ENCODE data around the gene PSTPIP2.
A peak's percentile ranks its signal among the peaks of the same experiment; 100 is the strongest.
"Not testable (repeated sequence)": the region's sequence is repeated elsewhere in the genome, so short reads cannot be mapped to it uniquely, and the experiment has no call there.

PSTPIP2 gene

DNA sequence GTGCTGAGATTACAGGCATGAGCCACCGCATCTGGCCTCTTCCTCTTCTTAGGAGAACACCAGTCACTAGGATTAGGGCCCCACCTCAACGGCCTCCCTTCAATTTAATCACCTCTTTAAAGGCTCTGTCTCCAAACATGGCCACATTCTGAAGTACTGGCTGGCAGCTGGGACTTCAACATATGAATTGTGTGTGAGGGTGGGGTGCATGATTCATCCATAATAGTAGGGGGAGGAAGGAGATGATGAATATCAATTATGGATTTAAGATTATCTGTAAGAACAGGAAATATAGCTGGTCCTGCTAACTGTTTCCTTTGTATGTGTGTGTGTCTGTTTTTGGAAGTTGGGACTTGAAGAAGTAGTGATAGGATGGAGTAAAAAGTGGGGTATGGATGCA, 90.2 kb downstream of the PSTPIP2 start:
- no peak for DNase-seq (ENCODE audit: low spot score)

DNA sequence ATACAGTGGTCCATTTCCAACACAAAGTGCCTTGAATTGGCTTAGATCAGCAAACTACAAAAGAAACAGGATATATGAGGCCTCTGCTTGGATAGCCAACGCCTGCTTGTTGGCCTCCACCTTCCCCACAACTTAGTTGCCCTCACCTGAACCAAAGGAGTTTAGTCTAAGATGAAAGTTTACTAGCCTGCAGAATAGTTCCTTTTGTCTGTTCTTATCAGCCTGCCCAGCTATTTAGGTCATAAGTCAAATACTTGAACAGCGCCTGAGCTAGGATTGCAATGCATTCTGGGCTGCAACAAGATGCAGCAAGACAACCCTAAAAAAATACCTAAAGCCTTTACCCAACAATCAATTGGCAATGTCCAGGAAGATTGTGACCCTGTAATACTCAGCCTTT, 91.8 kb downstream of the PSTPIP2 start:
- DNase-seq (ENCODE audit: low spot score), result no peak

DNA sequence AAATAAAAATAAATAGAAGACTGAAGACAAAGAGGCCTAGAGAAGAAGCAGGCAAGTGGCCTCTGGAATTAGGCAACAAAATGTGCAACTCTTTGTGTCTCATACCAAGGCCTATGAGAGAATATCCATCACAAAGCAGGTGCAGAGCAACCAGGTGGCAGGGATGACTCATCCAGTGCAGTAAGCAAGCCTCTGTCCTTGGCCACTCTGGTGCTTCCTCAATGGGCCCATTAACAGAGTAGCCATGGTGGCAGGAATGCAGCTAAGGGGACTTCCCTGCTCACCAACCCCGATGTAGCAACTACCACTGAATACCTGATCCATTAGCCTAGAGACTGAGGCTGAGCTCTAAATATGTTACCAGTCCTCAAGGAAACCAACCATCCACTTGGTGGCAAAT, 94.0 kb downstream of the PSTPIP2 start:
- DNase-seq (ENCODE audit: low spot score), result no peak

DNA sequence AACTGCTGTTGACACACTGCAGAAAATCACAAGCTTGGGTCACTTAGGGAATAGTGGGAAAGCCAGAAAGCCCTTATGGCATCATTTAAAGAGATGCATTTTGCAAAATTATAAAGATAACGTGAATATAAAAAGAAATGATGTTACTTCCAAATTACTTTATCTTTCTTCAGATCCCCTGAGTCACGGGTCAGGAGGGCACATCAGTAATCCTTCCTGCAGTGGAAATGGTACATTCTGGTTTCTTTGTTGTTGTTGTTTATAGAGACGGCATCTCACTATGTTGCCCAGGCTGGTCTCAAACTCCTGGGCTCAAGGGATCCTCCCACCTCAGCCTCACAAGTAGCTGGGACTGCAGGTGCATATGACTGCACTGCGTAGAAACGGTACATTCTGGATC, 95.1 kb downstream of the PSTPIP2 start:
- DNase-seq (ENCODE audit: low spot score), result no peak

DNA sequence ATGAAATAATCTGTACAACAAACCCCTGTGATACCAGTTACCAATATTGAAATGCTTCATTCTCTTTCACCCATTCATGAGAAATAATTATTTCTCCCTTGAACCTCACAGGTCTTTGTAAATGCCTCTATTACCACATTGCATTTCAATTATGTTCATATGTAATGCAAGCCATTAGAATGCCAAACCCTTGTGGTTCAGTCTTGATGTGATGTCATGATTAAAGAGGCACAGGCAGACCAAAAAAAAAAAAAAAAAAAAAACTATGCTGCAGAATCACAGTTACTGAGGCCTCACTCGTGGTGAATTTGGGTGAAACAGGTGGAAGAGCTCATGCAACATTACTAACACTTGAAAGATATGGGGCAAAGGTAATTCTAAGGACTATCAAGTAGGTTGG, 95.5 kb downstream of the PSTPIP2 start:
- DNase-seq (ENCODE audit: low spot score), result no peak

DNA sequence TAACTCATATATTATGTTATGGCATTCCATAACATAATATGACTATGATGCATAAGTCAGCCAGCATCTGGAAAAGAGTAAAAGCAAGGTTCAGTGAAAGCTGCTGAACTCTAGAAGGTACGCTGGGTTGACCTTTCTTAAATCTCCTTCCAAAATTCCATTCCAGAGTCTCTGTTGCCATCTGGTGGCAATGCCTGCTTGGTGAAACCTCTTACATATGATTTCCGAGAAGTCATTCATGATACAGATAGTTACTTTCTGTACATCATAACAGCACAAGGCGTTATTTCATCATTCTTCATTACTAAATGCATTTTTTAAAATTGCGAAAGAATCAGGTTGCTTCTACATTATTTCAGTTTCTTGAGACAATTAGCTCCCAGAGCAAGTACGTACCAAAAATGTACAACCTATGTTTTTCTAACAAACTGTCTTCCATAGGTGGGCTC, 97.9 kb downstream of the PSTPIP2 start:
- peak; percentile 84 for DNase-seq (ENCODE audit: low spot score)

DNA sequence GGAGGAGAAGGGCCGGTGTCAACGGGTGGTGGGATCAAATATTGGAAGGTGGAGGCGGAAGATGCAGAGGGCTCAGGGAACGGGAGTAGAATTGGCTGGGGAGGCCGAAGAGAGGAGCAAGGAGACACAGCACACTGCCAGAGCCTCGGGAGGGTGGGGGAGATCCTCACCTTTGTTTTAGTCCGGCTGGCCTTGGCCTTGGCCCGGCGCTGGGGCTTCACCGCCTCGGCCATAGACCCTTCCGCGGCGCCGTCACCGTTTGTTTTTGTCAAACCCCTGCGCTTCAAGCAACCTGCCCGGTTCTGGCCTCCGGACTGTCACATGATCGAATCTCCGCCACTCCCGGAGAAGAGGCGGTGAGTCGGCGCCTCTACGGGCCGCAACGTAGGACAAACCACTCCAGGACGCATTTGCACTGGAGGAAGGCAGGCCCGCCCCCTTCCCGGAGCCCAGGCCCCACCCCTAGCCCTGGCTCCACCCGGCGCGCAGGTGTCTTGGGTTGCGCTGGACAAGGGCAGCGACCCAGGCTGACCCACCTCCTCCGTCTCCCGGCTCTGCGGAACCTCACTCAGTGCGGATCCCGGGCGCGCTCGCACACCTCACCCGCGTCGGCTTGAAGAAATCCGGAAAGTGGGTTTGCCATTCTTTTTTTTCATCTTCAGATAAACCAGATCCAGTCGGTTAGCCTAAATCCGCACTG, 104.9 kb downstream of the PSTPIP2 start, which contains the start of gene EPG5:
Gene EPG5 (minus strand): TSS at position 323 of the 700 bp plus-strand sequence. CDS start 90 bp downstream, at position 233.
- peak; percentile 94 for DNase-seq (ENCODE audit: low spot score)

DNA sequence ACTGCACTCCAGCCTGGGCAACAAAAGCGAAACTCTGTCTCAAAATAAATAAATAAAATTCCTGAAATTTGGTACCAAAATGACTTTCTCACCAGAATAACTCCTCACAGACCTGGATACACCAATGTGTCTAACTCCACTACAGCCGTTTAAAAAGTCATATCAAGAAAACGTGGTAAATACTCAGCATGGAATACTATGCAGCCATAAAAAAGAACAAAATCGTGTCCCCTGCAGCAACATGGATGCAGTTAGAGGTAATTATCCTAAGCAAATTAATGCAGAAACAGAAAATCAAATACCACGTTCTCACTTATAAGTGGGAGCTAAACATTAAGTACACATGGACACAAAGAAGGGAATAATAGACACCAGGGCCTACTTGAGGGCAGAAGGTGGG, 107.1 kb downstream of the PSTPIP2 start:
- DNase-seq (ENCODE audit: low spot score), result not testable (repeated sequence)

DNA sequence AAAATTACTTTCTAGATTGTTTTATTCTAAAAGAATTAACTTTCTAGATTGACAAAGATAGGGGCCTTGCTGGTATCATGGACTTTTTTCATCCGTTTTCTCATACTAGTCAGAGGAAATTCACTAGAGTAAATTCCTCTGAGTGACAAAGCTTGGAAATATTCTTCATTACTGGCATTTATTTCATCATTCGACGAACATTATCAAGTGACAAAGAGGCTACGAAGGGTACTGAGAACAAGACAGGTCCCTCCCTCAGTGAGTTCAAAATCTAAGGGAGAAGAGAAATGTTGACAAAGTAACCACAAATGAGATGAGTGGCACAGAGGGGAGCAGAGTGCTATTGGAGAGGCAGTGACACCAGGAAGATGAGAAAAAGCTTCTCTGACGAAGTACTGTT, 109.2 kb downstream of the PSTPIP2 start:
- peak; percentile 51 for DNase-seq (ENCODE audit: low spot score)

DNA sequence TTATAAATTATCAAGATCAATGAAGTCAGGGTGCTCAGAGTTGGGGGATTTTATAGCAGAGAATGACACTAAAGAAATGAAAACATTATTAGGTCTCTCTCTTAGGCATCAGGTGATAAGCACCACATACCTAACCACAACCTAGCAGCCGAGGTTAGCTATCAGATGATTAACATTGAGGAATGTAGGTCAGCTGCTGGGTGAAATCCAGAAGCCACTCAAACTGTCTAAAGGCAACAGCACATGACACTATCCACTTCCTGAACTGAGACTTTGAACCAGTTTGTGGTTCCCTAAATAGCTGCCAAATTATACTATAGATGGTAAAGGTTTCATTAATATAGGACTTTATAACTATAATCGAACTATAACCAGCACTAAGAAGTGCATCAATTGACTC, 109.6 kb downstream of the PSTPIP2 start:
- peak; percentile 76 for DNase-seq (ENCODE audit: low spot score)

DNA sequence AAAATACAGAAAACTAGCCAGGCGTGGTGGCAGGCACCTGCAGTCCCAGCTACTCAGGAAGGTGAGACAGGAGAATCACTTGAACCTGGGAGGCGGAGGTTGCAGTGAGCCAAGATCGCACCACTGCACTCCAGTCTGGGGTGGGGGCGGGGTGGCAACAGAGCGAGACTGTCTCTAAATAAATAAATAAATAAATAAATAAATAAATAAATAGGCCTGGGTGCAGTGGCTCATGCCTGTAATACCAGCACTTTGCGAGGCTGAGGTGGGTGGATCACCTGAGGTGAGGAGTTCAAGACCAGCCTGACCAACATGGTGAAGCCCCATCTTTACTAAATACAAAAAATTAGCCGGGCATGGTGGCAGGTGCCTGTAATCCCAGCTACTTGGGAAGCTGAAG, 112.6 kb downstream of the PSTPIP2 start:
- not testable (repeated sequence) for DNase-seq (ENCODE audit: low spot score)

DNA sequence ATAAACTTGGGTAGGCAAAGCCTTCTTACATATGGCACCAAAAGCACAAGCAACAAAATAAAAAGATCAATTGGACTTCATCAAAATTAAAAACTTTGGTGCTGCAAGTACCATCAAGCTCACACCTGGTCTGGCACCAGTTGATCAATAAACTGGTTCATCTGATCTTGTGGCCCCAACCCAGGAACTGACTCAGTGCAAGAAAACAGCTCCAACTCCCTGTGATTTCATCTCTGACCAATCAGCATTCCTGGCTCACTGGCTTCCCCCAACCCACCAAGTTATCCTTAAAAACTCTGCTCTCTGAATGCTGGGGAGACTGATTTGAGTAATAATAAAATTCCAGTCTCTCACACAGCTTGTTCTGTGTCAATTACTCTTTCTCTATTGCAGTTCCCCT, 113.3 kb downstream of the PSTPIP2 start:
- DNase-seq (ENCODE audit: low spot score), result no peak

DNA sequence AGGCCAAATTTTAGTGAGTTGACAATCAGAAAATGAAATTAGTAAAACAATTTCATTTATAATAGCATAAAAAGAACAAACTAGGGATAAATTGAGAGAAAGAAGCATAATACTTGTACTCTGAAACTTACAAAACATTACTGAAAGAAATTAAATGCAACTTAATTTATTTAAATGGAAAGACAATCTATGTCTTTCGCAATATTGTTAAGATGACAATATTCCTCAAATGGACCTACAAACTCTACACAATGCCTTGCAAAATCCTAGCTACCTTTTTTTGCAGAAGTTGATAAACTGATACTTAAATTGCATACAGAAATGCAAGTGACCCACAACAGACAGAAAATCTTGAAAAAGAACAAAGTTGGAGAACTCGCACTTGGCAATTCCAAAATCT, 114.0 kb downstream of the PSTPIP2 start:
- no peak for DNase-seq (ENCODE audit: low spot score)

DNA sequence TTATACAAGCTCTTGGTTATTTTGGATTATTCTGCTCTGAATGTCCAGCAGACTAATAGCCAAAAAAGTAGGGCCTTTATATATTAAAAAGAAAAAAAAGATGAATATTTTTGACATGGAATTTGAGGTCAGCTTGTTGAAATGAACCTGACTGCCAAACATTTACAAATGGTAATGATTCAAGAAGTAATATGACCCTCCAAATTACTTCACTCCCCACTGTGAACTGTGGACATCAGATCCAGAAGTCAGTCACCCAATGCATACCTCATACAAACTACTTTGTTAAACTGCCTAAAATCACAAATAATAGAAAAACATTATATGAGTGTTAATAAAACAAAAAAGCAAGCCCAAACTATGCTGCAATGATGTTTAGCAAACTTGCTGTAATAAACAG, 115.0 kb downstream of the PSTPIP2 start:
- no peak for DNase-seq (ENCODE audit: low spot score)

DNA sequence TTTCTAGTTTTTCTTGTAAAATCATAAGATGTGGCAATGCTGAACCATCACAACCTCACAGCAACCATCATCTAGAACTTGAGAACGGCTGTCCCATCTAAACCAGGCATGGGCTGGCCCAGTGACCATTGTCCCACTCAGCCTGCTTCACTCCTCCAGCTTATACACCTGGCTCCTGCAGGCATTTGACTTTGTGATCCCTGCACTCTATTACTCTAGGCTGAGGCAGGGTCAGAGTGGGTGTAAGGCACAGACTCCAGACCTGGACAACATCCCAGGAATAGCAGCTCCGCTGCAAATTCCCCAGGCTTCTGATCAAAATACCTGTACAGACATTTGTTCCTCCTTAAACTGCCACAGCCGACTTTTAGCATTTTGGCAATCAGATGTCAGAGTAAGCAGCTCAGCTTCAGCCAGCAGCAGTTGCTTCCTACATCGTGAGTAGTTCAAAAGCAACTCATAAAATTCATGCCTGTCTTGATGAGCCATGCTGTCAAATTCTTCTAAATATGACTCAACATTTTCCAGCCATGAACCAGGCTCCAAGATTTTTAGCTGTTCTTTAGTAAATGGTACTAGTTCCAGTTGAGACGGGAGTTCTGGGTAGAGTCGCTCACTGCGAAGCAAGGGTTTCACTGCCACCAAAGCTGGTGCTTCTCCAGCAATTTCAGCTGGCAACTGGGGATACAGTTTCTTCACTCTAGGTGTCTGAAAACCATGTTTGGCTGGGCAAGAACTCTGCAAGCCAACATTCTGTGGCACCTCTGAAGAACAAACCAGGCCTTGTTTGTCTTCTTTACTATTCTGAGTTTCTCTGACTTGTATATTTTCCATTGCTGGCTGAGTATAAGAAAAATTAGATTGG, 117.8 kb downstream of the PSTPIP2 start:
- DNase-seq (ENCODE audit: low spot score), result no peak

DNA sequence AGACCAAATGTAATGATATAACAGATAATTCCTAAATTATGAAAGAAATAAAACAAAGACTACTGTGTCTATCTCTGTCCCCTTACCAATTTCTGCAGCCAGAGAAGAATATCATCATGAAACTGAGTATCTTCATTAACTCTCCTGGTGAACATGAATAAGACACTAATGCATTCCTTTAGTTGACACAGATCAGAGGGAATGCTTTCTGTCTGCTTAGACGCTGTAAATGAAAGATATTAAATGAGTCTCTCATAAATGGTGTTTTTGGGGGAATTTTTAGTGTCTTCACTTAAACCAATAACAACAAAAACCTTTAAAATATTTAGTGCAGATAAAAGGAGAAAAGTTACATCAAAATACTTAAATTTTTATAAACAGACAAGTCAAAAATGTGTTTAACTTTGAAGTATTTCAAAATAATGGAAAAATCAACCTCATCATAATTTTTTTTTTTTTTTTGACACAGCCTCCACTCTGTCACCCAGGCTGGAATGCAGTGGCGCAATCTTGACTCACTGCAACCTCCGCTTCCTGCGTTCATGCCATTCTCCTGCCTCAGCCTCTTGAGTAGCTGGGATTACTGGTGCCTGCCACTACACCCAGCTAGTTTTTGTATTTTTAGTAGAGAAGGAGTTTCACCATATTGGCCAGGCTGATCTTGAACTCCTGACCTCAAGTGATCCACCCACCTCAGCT, 120.9 kb downstream of the PSTPIP2 start:
- DNase-seq (ENCODE audit: low spot score), result no peak

DNA sequence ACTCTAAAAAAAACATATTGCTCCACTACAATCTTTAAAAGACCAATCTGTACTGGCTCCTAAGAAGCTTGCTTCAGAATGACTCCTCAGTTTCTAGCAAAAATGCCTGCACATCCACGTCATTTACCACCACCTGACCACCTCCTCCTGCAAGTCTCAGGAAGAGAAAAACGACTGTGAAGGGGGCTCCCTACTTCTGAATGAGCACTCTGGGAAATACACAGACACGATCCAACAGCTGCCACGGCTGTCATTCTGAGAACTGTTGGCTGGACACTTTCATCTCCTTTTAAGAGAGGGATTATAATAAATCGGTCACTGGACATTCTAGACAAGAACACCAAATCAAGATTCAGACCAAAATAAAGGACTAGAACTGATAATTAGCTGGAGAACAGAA, 126.4 kb downstream of the PSTPIP2 start:
- DNase-seq (ENCODE audit: low spot score), result no peak

DNA sequence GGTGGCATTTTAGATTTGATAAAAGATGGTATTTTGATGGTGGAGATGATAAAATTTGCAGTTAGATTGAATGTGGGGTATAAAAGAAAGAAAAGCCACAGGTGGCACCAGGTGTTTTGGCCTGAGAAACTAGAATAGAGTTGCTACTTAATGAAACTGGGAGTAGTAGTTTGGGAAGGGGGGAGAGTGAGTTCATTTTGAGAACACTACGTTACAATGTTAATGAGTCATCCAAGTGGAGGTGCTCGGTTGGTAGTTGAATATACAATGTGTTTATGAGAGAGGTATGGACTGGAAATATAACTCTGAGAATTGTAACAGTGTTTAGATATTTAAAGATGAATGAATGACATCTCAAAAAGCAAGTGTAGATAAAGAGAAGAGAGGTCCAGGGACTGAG, 131.3 kb downstream of the PSTPIP2 start:
- no peak for DNase-seq (ENCODE audit: low spot score)

DNA sequence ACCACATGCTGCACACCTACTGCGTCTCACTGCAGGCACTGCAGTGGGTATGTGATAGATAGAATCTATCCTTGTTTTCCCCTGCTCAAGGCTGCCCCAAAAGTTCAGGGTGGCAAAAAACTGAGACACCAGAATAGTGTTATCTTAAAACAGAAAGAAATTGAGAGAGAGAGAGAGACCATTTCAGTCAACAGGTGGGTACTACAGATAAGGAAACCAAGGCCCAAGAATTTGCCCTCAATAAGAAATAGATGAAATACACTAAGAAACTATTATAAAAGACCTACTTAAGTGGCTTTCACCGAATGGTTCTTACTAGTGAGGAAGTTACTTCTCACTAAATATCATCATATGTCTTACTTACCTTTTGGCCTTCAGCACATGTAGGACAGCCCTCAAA, 132.8 kb downstream of the PSTPIP2 start:
- DNase-seq (ENCODE audit: low spot score), result no peak

DNA sequence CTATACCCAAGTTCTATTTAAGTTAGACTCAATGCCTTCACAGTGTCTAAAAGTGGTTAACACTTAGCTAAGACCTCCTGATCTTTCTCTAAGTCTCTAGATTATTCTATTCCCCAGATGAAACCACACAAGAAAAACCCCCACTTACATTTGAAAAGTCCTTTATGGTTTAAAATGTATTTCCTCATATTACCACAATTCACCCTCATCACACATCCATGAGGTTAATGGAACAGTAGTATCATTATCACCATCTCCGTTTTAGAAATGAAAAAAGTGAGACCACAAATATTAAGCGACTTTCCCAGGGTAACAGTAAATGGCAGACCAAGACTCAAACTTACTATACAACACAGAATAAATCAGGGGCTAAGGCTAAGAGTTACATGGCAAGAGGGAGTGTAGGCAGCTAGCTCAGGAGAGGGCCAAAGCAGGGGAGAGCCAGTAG, 133.5 kb downstream of the PSTPIP2 start:
- peak; percentile 50 for DNase-seq (ENCODE audit: low spot score)

DNA sequence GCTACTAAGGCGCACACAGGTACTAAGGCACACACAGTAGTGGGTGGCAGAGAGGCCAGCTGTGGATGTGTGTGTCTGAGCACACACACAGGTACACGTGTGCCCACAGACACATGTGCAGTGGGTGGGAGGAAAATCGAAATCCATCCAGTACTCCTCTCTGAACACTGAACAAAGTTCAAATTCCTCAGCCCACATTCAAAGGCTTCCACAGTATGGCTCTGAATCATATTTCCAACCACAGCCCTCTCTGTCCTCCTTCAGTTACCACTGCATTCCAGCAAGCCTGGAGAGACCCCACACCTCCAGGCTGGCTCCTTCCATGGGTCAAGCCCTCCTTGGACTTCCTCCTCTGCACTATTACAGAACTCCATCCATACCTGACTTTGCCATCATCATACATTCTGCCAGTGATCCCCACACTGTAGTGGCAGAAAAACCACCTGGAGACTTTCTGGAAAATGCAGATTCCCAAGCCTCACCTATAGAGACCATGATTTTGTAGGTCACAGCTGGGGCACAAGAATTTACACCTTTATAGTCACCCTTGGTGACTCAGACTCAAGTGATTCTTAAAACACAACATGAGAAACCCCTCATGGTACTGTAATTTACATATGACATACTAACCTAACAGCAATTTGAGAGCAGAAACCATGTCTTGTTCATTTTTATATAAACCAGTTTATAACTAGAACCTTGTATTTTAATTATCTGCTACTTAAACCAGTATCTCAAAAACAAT, 136.3 kb downstream of the PSTPIP2 start:
- no peak for DNase-seq (ENCODE audit: low spot score)

Measured in CD4-positive, alpha-beta T cell treated with Interleukin-2 at 100 ng/mL for 4 hours (primary cell).